Colon (tissue), 2 donors: Measurements from ENCODE around the gene RNF225.
"Not testable (repeated sequence)": the region's sequence is repeated elsewhere in the genome, so short reads cannot be mapped to it uniquely, and the experiment has no call there.

ENCODE experiments used
- FAIRE-seq: peaks from 2 replicates; lab custom pipeline; 2012; peaks lifted over from hg19 to GRCh38; lab: Jason Lieb, UNC
- donor health status: control.
- donor health status: control.

The RNF225 gene

DNA sequence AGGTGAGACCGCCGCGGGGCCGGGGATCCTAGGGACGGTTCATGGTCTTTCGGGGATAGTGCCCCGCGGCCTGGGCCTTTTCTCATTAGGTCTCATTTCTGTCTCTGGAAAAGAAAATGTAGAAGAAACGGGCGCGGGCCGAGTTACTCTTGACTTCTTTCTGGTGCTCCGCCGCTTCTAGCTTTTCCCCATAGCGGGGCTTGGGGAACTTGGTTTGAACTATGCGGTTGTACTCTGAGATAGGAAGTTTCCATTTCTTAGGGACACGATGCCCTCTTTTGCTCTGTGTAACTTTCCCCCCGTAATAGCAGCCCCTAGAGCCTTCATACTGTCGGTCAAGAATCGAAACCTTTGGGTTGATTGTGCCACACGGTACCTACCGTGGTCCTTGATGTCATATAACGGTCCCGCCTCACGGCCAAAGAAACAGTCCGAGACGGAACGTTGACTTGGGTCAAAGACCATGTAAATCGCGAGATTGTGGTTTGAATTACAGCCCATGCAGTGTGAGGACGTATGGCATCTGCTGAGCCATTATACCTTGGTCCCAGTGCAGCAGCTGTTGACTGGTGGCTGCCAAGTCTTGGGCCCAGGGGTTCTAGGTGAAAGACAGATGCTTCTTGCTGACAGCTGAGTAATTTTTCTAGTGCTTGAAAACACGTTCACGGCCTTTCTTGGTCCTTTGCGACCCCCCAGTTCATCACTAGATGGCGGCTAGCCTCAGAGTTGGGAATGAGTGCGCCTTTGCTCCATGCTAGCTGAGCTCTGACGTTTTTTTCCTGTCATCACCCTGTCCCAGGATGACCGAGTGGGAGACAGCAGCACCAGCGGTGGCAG lies 7.9 kb upstream of the RNF225 start:
- no peak for FAIRE-seq

DNA sequence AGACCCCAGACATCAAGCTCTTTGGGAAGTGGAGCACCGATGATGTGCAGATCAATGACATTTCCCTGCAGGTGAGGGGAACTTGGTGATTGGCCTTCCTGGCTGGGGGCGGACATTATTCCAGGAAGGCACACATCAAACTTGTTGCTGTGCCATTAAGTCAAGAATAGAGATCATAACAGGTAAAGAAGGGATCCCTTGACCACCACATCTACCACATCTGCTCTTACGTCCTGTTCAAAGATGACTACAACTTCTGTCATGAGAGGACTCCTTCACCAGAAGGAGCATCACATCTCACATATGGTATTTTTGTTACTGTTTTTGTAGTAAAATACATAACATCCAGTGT lies 7.3 kb upstream of the RNF225 start:
- FAIRE-seq = no peak

GRCh38 chr19:58392945-58393724 lies 2.3 kb upstream of the RNF225 start:
- no peak for FAIRE-seq

GRCh38 chr19:58393725-58394033 lies 1.8 kb upstream of the RNF225 start:
- no peak for FAIRE-seq

GRCh38 chr19:58394821-58395219 lies 636 bp upstream of the RNF225 start:
- no peak for FAIRE-seq

DNA sequence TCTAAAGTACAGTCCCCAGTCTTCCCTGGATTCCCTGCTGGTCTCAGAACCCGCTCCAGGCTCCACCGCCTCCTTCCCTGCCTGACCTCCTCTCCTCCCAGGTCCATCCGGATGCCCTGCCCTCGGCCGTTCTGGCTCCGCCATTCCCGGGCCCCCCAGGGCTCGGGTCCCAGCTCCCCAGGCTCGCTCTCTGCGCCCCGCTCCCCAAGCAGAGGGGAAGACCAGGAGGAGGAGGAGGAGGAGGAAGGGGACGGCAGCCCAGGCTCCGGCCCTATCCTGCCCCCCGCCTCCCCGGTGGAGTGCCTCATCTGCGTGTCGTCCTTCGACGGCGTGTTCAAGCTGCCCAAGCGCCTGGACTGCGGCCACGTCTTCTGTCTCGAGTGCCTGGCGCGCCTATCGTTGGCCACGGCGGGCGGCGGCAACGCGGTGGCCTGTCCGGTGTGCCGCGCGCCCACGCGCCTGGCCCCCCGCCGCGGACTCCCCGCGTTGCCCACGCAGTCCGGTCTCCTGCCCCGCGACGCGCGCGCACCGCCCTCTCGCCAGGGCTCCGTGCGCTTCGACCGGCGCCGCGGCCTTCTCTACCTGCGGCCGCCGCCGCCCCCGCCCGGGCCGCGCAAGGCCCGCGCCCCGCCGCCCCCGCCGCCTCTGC lies 647 bp downstream of the RNF225 start:
- FAIRE-seq = no peak

DNA sequence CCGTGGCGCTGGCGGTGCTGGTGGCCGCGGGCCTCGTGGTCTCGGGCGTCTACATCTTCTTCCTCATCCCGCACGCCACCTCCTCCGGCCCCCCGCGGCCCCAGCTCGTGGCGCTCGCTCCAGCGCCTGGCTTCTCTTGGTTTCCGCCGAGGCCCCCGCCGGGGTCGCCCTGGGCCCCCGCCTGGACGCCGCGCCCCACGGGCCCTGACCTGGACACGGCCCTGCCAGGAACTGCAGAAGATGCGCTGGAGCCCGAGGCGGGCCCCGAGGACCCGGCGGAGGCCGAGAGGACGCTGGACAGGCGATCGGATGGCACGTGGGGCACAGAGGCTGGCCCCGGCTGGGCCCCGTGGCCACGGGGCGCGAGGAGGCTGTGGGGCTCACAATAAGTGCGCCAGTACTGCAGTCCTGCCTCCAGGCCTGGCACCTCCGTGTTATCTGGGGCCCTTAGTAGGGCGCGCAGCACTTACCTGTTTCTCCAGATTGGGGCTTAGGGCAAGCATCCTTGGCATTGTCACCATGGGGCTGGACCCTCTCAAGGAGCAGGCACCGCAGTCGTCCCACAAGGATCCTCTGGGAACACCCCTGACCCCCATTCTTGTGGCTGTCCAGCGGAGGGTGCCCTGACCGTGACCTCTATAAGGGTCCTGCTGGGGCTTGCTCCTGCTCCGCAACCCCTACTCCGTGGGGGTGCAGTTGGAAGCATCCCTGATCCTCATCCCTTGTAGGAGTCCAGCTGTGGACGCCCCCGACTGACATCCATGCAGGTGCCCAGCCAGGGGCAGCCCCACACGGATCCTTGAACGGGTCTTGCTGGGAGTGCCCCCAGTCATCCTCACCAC lies 1.5 kb downstream of the RNF225 start:
- FAIRE-seq = no peak

- FAIRE-seq = no peak
Measured at GRCh38 chr19:58397533-58398037, 2.1 kb downstream of the RNF225 start.

- no peak for FAIRE-seq
Measured at GRCh38 chr19:58398087-58398486, 2.6 kb downstream of the RNF225 start.

DNA sequence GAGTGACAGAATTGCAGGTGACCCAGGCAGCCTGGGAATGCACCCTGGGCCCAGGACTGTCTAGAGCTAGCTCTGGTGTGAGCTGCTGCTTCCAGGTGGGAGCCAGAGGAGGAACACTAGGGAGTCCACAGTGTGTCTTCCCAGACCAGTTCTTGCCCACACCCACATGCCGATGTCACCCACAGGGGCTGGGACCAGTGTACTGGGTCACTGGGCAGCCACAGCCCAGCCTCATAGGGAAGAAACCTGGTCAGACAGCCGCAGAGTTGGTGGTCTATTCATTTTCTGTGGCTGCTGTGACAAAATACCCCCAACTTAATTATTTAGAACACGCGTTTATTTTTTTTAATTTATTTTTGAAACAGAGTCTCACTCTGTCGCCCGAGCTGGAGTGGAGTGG lies 3.1 kb downstream of the RNF225 start:
- no peak for FAIRE-seq

DNA sequence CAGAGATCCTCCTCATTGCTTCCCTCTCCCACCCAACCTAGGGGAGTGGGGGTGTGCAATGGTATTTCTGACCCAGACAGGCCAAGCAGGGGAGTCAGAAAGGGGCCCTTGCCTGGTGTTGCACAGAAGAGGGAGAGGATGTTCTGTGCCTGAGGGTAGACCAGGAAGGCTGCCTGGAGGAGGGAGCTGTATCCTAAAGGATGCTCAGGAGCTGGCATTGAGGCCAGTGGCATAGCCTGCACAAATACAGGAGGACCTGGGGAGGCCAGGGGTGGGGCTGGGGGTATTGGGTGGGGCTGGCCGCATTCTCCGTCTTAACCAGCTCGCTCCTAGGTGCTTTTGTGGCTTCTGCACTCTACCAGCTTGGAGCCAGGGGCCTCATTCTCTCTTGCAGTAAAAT lies 4.4 kb downstream of the RNF225 start:
- FAIRE-seq = no peak

- FAIRE-seq = no peak
Measured at GRCh38 chr19:58400316-58400915, 5.0 kb downstream of the RNF225 start.

- peak; percentile 28 for FAIRE-seq
Measured at GRCh38 chr19:58400916-58401839, 5.7 kb downstream of the RNF225 start.

DNA sequence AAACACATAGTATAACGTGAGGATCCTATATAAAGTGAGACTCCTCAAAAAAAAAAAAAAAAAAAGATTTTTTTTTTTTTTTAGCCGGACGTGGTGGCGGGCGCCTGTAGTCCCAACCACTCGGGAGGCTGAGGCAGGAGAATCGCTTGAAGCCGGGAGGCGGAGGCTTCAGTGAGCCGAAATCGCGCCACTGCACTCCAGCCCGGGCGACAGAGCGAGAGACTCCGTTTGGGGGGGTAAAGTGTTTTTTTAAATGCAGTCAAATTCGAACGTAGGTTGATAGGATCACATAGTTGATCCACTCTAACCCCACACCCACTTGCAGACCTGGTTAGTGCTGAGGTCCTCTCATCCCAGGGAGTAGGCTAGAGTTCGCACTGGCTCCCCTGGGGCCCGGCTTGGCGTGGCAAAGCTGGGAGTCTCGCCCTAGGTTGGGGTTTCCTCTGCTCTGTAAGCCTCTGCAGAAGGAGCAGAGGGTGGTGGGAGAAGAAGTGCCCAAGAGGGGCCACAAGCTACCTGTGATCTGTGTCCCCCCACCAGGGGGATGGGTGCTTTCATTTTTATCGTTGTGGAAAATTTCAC lies 6.5 kb downstream of the RNF225 start:
- no peak for FAIRE-seq

GRCh38 chr19:58403920-58404478 lies 8.5 kb downstream of the RNF225 start:
- FAIRE-seq = not testable (repeated sequence)

GRCh38 chr19:58406818-58407657 lies 11.6 kb downstream of the RNF225 start:
- no peak for FAIRE-seq

GRCh38 chr19:58407658-58408151 lies 12.2 kb downstream of the RNF225 start:
- FAIRE-seq = no peak

- FAIRE-seq = no peak
Measured at GRCh38 chr19:58408152-58409009, 12.9 kb downstream of the RNF225 start, which contains the start of gene ZNF584. Gene ZNF584, plus strand, starts transcription at chr19:58408649. Its CDS starts 499 bp downstream, at chr19:58409148.
